Lung (tissue), 12 donors: ENCODE results near the gene MAT1A. TPM values are rescaled to one million over a fixed set of nuclear protein-coding genes. Genes with fewer than 3 reads are reported as not detected.

Source experiments
- ATAC-seq: fragments of 200-7000 bp; cut with Tn5 transposase; one replicate; pipeline ENCODE4 v1.9.1; 2020; ENCODE audit warnings: moderate number of reproducible peaks; ENCODE audit not compliant: insufficient read depth, low FRiP score
- DNase-seq, 3 donors: peaks; one replicate each; pipeline ENCODE4 v3.0.0-alpha.2; 2013 to 2017
- H3K27ac ChIP-seq, 2 donors: one replicate each; pipeline ENCODE4 v1.5.1; 2013; ENCODE audit warnings: mild to moderate bottlenecking in 2 of 2, moderate library complexity in 2 of 2, control low read depth in 1 of 2, inconsistent platforms in 1 of 2, low read depth in 1 of 2, low read length in 1 of 2
- H3K27me3 ChIP-seq, 3 donors: one replicate each; pipeline ENCODE4 v1.5.1; 2013; ENCODE audit warnings: low read length in 2 of 3; ENCODE audit not compliant: control insufficient read depth in 3 of 3, insufficient read depth in 3 of 3
- H3K36me3 ChIP-seq, 4 donors: one replicate each; pipeline ENCODE4 v1.5.1; 2013; ENCODE audit warnings: low read length in 4 of 4, mild to moderate bottlenecking in 1 of 4, moderate library complexity in 1 of 4; ENCODE audit not compliant: control insufficient read depth in 4 of 4, insufficient read depth in 4 of 4
- H3K4me1 ChIP-seq, 5 donors: one replicate each; pipeline ENCODE4 v1.5.1; 2013; ENCODE audit warnings: low read length in 5 of 5, mild to moderate bottlenecking in 2 of 5, moderate library complexity in 1 of 5; ENCODE audit not compliant: control insufficient read depth in 5 of 5, insufficient read depth in 5 of 5
- H3K4me3 ChIP-seq: one replicate; pipeline ENCODE4 v1.5.1; 2013; ENCODE audit warnings: mild to moderate bottlenecking, control low read depth, moderate library complexity
- H3K9ac ChIP-seq, 2 donors: one replicate each; pipeline ENCODE4 v1.5.1; 2013; ENCODE audit warnings: low read length in 2 of 2, control low read depth in 1 of 2; ENCODE audit not compliant: insufficient read depth in 1 of 2
- H3K9me3 ChIP-seq, 4 donors: one replicate each; pipeline ENCODE4 v1.5.1; 2013; ENCODE audit warnings: low read length in 3 of 4, mild to moderate bottlenecking in 1 of 4, moderate library complexity in 1 of 4; ENCODE audit not compliant: control insufficient read depth in 4 of 4, insufficient read depth in 3 of 4
- CTCF ChIP-seq: IDR thresholded peaks from 2 replicates; pipeline ENCODE4 v1.5.1; 2012; ENCODE audit warnings: mild to moderate bottlenecking; ENCODE audit errors: control extremely low read depth, extremely low read depth
- WGBS, 2 donors: extraction: QIAGEN DNeasy Blood & Tissue Kit; methylation state at CpG; one replicate each; pipeline ENCODE4 v1.1.7; 2013; 5-methylcytosine and 5-hydroxymethylcytosine counted together
- polyA plus RNA-seq, 2 donors: library from polyadenylated mRNA; stranded (reverse); fragments of 200-250 nt; gene quantifications; one replicate each; pipeline ENCODE4 v1.2.1, GENCODE V29; 2013
- total RNA-seq, 2 donors: library from RNA; depleted of rRNA in 1 of 2; stranded (reverse); fragments of >200 nt in 1 of 2; gene quantifications; one replicate each; pipeline ENCODE4 v1.2.1, GENCODE V29; 2014 to 2021
- donor health status: control.
- donor health status: control.
- donor health status: Bipolar disorder and iron deficiency.
- donor health status: healthy.
- donor health status: DM: yes; HTN: yes; CAD: no.

Gene MAT1A
- total and polyA plus RNA-seq, 4 donors: 0.30 to 1.1 (median 0.43) TPM

GRCh38 chr10:80283536-80284199, 5.8 kb downstream of the MAT1A start:
- H3K9me3 ChIP-seq: no peaks in the 10 kb centered on the region
- ATAC-seq: no peak

GRCh38 chr10:80283119-80283518, 6.3 kb downstream of the MAT1A start:
- ATAC-seq (no peak), DNase-seq (no peak)
- 96% methylated on average over 4 of the region's 4 CpGs for WGBS, 2 donors

More at GRCh38 chr10:80283536-80284199, 5.8 kb downstream of the MAT1A start:
- 93 to 95% methylated on average over 14 of the region's 14 CpGs for WGBS, 2 donors
- no peak overlapping the region for H3K4me3 ChIP-seq
- H3K9ac ChIP-seq: no peak overlapping the region
- no peak for TF ChIP-seq CTCF
- no peaks in the 10 kb centered on the region for H3K27me3 ChIP-seq
- no peaks in the 10 kb centered on the region for H3K4me1 ChIP-seq
- no peak overlapping the region for H3K27ac ChIP-seq
- peak in 1 of 3 donors; percentile 5 for DNase-seq
- H3K36me3 ChIP-seq: no peaks in the 10 kb centered on the region

GRCh38 chr10:80281784-80282765, 7.4 kb downstream of the MAT1A start:
- ATAC-seq (no peak), DNase-seq (no peak)
- H3K27ac ChIP-seq: no peak overlapping the region
- WGBS, 2 donors: 71 to 74% methylated on average over 9 of the region's 9 CpGs
- no peaks in the 10 kb centered on the region for H3K9me3 ChIP-seq
- no peaks in the 10 kb centered on the region for H3K36me3 ChIP-seq
- H3K4me3 ChIP-seq: no peak overlapping the region
- H3K27me3 ChIP-seq: no peaks in the 10 kb centered on the region
- H3K4me1 ChIP-seq: no peaks in the 10 kb centered on the region
- no peak overlapping the region for H3K9ac ChIP-seq
- no peak for TF ChIP-seq CTCF

More at GRCh38 chr10:80283119-80283518, 6.3 kb downstream of the MAT1A start:
- no peak overlapping the region for H3K9ac ChIP-seq
- H3K27ac ChIP-seq: no peak overlapping the region
- no peaks in the 10 kb centered on the region for H3K9me3 ChIP-seq
- H3K4me1 ChIP-seq: no peaks in the 10 kb centered on the region
- H3K4me3 ChIP-seq: no peak overlapping the region
- no peak for TF ChIP-seq CTCF
- H3K36me3 ChIP-seq: no peaks in the 10 kb centered on the region
- no peaks in the 10 kb centered on the region for H3K27me3 ChIP-seq
